Stimulated activated CD4-positive, alpha-beta T cell treated with anti-CD3 and anti-CD28 coated beads, Interleukin-15, amount 100 ng/mL, for 24 hours (primary cell): ENCODE measurements around the gene SCFD2.
A peak's percentile ranks its signal among the peaks of the same experiment; 100 is the strongest.
"Not testable (repeated sequence)": the region's sequence is repeated elsewhere in the genome, so short reads cannot be mapped to it uniquely, and the experiment has no call there.

Experiments used
- DNase-seq: peaks from one replicate; pipeline ENCODE4 v3.0.0-alpha.2; 2020

SCFD2 gene

DNA sequence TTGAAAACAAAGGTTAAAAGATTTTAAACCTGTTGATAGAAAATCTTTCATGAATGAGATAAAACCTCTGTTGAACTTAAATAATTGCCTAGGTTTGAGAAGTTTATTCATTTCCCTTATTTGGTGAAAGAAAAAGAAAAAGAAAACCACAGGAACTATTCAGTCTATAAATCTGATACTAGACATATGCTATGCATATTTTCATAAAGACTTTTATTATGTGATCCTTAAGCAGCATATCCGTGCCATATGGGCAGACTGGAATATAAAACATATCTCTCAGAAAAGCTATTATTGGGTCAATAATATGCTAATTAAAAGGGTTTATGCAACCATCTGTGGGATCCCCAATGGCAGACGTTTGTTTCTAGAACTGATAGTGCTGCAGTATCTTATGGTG lies 325.0 kb downstream of the SCFD2 start:
- no peak for DNase-seq

DNA sequence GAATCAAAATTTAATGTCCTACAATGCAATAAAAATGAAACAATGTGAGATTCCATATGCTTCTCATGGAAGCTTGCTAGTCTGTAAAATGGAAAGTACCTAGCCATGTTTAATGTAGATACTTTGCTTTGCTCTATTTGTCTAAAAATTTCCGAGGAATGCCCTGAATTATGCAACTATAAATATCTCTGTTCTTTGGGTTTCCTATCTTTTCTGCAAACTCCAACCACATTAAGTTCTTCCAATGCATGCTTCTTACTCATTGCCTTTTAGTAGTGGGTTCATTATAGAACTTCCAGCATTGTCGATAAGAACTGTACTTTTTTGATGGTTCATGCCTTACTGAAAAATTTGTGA lies 325.4 kb downstream of the SCFD2 start:
- DNase-seq, result no peak

DNA sequence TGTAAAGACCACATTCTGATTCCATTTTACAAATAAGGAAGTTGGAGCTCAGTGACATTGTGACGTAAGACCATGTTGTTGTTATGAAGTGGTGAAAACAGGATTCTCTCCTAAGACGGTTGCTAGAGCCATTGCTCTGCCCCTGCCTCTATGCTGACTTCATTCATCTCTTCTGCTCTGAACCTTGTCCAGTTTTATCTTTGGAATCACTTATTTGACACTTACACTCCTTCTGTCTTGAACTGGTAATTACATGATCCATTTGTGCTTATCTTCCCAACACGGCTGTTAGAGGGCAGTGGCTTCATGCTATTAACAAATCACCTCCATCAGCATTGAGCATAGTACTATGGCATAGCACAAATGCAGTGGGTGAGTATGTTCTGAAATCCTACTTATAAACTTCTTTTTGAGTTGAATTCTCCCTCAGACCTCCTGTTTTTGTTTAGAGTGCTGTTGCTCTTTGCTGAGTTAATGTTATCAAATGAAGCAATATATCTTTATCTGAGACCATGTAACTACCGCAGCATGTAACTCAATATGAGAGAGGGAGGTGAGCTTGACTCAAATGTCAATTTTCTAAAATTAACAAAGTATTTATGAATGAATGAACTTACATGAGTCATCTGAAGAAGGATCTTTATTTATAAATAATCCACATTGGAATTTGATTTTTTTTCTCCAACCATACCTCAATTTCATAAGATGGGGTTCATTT lies 326.0 kb downstream of the SCFD2 start:
- DNase-seq, result no peak

DNA sequence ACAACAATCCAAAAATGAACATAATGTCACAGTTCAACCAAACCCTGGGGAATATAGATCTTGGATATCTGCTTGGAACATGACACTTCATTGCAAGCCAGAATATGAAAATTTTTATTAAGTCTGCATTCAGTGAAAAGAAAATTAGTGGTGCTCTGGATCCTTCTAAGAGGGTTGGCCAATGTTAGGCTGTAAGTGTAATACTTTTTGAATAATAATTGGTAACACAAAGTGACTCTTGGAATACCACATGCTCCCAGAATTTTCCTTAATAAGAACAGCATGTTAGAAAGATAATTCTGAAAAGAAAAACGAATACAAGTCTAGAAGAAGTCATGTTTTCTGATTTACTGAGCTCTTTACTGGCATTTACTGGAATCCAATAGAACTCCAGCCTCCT lies 328.0 kb downstream of the SCFD2 start:
- no peak for DNase-seq

DNA sequence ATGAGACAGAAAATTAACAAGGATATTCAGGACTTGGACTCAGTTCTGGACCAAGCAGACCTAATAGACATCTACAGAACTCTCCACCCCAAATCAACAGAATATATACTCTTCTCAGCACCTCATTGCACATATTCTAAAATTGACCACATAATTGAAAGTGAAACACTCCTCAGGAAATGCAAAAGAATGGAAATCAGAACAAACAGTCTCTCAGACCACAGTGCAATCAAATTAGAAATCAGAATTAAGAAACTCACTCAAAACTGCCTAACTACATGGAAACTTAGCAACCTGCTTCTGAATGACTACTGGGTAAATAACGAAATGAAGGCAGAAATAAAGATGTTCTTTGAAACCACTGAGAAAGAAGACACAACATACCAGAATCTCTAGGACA lies 333.0 kb downstream of the SCFD2 start:
- DNase-seq, result not testable (repeated sequence)

DNA sequence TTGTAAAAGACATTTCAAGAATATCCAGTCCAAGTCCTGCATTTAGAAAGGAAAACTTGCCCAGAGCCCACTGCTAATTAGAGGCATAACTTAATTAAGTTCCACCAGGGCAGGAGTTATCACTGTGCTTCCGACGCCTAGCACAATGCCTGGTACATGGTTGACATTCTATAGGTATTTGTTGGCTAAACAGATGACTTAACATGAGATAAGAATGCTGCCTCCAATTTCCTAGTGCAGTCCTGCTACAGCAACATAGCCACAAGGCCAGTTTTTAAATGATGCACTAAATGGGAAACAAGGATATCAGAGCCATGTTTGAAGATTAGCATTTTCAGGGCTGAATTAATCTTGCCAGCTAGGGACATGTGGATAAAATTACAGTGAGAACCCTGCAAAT lies 339.6 kb downstream of the SCFD2 start:
- no peak for DNase-seq

DNA sequence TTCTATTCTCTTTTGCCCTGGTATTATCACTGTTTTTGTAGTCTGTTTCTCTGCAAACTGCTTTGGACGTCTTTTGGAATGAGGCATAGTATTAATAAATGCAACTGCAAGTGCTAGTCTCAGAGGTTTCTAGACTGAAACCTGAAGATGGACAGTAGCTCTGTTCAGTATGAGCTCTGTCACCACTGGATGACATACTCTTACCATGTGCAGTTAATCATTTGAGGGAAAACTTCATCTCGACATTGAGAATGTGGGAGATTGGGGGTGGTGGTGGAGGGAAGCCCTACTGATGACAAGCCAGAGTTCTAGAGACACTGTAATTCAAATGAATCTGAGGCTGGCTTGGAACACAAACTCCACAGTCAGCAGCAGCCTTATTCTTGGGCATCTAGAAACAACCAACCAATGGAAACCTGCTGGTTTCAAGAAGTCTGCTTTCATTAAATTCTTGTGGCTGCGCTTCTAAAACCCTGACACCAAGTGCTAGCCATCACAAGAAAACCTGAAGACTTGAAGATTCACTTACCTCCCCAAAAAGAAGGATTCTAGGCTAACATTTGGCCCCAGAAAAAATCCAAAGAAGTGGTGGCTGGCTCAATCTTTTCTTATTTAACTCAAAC lies 342.1 kb downstream of the SCFD2 start:
- DNase-seq, result no peak

DNA sequence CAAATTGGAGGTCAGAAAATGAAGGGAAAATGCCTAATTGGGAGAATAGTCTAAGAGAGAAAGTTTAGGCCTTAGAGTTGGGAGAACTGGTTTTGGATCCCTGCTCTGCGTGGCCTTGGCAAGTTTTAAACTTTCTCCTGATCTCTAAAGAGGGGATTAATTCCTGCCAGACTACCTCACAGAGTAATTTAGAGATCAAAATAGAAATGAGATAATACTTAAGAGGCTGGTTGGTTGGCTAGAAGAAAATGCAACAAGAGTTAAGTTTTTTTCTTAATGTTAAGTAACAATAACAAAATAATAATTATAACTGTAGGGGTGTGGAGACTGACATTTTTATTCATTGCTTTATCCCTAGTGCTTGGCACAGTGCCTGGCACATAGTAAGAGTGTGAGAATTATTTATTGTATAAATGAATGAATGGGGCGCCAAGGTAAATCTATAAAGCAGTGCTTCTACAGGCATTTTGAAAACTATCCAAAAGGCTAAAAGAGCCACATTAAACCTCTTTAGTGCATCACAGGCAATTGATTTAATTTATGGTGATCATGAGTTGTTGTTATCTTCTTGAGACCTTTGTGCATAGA lies 343.3 kb downstream of the SCFD2 start:
- no peak for DNase-seq

DNA sequence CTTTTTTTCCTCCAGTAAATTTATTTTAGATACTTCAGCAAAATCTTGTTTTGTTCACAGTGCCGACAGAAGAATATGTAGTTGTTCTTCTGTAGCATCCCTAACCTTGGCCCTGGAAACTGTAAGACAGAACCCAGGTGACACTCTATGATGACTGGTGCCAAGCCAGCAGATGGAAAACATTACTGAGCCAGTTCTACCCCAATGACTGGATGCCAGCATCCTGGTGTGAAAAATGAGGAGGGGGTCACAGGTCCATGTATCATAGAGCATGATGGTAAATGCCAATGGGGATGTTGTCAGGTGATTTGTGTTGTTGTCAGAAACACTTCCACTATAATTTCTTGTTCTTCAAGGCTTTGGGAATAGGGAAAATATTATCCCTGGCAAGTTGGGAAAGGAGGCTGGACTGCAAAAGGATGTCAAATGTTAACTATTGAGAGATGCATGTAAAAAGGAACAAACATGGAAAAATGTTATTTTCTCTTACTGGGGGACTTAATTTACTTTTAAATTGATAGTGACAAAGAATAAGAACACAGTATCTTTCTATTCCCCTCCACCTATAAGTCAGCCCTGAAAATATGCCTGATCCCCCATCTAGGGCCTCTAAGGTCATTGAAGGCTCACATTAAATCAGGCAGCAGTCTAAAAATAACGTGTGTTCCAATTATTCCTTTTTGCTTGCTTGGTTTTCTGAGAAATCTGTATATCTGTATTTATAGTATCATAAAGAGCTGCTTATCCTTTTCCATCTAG lies 343.9 kb downstream of the SCFD2 start:
- DNase-seq, result no peak

DNA sequence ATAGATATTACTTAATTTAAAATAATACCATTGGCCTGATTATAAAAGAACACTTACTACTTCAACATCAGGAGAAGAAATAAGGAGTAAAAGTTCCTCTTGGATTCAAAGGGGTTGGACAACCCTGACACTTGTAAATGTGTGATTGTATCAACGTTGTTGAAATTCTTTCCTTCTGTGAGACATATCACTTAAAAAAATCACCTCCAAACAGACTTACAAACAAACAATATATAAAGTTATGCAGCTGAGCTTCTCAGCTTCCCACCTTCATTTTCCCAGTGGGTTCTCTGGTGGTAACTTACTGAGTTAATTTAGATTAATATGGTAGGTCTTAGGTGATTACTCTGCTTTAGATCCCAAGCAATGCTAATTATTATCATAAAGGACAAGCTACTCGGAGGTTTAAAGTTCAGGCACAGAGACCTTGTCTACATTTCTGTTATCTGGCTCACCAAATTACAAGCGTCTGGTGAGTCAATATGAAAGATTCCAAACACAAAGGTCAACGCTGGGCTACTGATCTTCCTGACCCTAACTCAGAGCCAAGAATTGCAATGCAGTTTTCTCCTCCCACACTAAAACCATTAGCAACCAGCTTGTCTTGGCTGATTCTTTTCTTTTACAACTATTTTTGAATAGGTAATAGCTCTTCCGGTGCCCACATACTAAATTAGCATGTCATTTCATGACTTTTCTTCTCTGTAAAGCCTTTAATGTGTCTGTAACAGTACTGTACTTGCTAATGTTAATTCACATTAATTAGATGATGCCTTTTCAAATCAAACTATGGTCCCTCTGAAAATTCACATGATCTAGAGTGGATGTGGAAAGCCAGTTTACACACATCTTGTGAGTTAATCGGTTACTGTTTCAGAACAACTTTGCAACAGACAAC lies 346.1 kb downstream of the SCFD2 start:
- no peak for DNase-seq

DNA sequence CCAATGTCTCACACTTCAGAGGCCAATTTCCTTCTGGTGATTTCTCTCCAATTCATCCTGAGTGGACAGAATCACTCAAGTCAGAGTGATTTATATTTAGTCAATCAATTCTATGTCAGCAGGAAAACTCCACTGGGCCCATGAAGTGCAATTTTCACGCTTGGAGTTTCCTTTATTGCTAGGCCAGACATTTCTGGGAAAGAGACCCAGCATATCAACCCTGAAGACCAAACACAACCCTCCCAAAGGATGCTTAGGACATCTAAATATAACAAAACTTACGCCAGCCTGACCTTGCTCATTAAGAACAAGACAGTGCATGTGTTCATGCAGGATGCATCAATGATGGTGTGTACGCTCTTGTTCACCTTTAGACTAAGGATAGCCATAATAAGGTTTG lies 347.4 kb downstream of the SCFD2 start:
- no peak for DNase-seq

DNA sequence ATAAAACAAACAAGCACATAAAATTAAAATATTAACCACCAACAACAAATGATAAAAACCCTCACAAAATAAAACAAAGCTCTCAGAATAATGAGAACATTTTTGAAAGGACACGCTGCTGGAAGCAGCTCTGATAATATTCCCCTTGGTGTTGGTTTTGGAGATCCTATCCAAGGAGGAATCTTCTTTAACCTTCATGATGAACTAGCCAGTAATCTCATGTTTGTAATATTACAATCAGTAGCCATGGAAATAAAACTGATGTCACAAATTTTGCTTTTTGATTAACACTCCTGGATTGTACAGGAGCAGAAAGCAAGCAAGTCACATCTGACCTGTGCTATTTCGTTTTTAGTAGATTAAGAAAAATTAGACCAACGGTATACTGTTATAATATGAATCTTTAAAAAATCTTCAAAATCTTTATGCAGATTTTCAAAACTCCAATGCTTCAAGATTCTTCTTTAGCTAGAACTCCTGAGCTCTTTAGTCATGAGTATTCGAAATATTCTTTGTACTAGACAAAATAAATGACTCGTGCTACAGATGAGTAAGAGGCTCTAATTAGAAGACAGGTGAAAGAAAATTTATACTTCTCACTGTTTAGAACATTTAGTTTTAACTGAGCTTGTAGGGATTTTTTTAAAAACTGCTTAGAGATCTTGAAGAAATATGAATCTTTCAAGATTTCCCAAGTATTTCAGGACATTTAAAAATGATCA lies 349.6 kb downstream of the SCFD2 start:
- DNase-seq, result no peak

DNA sequence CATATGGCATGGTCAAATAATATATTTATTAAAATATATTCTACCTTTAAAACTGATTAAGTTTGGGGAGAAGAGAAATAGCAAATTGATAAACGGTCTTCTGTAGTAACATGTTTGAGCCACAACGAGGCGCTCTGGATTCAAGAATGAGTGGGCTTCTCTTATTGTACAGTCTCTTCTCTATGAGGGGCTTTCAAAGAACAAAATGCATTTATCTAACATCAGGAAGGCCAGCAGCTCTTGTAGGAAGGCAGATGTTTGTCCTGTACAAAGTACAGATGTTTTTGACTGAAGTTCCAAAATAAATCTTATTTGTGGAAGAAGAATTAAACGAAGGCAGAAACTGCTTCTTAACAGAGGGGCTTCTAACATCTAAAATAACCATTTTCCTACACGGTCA lies 350.2 kb downstream of the SCFD2 start:
- peak; percentile 10 for DNase-seq

DNA sequence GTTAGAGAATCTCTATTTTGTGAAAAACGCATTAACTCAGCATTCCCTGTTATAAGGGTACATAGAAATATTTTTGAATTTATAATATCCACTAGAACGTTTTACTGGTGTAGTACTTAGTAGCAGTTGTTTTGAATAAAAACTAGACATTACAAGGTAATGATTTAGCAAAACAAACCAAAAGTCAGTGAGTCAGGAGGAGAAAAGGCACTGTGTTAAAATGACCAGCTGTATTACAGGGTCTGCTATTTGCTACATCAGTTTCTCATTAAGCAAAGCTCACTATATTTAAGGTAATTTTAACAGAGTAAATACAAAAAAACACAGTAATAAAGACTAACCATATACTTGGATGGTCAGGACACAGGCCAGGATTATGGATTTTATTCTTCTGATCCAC lies 351.0 kb downstream of the SCFD2 start:
- DNase-seq, result no peak

DNA sequence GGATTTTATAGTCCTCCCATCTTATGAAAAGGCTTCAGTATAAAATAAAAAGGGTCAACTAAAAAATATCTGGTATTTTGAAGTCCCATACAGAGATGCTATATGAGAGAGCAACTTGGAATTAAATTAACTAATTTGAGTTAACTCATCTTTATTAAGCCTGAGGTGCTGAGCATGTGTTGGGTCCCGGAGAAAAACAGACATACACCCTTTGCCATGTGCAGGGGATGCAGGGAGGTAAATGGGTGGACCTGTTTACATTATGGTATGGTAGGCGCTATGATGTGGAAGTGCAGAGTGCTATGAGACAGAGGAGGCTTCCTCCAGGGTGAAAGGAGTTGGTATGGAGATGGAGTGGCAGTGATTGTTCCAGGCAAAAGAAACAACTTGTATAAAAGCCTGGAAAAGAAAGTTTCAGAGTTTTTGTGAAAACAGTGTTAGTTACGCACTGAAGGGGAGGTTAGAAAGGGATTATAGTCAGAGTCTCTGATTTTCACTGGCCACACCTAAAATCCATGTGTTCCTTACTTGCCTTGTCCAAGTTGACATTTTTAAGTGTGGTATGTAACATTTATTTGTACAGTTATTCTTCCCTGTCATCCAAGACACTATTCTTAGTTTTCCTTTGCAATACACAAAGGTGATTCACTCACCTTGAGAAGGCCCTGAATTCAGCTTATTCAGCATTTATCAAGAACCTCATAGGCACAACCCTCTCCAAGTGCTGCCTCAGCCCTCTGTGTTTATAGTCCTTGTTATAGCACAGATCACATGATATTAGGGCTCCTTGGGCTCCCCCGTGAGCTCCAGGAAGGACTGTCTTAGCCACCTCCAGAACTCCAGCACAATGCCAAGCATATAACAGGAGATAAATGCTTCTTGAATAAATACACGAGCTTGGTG lies 351.7 kb downstream of the SCFD2 start:
- no peak for DNase-seq

DNA sequence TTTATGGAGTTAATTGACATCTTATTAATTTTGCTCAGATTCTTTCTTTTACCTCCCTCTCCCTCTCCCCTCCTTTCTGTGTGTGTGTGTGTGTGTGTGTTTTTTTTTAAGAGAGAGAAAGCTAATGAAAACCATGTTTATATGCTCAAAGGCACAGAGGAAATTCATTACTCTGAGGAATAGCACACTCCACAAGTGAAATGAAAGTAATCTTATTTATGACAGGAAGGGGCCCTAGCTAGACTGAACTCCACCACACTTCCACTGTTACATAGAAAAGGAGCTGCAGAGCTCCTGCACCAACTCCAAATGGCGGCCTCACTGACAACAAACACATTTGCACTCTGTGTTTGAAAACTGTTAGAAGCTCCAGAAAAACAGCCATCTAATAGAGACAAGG lies 353.1 kb downstream of the SCFD2 start:
- DNase-seq, result peak; percentile 5

DNA sequence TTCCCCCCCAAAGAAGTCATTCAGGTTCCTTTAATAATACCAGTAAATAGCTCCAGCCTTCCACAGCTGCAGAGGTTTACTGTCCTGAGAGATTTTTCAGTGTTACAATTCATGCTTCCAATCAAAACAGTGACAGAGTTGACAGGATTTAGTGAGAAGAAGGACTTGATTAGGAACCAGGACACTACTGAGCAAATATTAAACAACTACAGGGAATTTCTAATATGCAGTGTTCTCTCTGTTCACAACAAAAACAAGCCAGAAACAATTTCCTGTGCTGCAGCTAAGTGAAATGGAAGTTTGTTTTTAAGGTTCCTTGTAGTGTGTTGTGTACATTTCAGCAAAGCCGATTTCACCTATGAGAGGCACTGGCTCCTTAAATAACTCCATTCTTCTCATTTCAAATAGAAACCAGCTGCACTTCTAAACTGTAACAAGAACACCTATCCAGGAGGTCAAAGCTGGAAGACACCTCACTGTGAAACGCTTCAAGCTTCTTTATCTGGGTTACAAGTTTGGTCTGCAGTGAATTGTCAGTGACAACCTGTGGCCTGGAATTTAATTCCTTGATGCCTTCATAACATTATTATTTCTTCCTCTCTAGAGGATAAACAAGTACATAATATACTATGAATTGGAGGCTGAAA lies 354.5 kb downstream of the SCFD2 start:
- DNase-seq, result no peak

DNA sequence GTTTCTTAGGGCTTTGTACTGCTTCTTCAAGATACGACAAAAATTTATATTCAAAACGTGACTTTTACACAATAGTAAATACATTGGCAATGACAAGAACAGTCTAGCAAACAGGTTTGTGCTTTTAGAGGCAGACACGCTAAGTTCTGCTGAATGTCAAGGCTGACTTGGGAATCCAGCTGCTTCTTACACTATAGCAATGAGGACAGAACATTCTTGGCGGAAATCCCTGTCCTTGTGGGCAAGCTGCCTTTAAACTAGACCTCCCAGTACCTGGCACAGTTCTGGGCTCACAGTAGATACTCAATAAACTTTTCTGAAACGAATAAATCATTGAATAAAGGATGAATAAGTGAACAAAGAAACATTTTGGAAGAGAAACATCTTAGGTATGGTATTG lies 355.5 kb downstream of the SCFD2 start:
- no peak for DNase-seq

DNA sequence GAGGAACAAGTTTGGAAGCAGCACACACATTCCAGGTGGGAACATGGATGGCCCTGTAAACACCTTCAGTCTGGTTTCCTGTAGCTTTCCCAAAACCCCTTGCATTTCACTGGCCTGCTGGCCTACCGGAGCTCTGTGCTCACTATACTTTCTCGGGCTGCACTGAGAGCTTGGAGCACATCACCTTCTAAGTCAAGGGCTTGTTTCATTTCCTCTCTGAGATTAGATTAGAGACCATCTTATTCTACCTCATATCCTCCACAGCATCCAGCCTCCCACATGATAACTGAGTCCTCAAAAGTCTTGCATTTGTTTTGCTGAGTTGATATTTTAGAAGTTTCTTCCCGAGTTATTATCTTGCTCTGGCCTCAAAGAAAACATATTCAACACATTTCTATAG lies 356.0 kb downstream of the SCFD2 start:
- no peak for DNase-seq

DNA sequence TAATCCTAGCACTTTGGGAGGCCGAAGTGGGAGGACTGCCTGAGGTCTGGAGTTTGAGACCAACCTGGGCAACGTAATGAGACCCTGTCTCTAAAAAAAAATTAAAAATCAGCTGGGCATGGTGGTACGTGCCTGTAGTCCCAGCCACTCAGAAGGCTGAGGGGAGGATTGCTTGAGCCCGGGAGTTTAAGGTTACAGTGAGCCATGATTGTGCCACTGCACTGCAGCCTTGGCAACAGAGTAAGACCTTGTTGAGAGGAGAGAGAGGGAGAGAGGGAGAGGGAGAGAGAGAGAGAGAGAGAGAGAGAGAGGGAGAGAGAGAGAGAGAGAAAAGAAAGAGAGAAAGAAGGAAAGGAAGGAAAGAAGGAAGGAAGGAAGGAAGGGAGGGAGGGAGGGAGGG lies 358.8 kb downstream of the SCFD2 start:
- no peak for DNase-seq

DNA sequence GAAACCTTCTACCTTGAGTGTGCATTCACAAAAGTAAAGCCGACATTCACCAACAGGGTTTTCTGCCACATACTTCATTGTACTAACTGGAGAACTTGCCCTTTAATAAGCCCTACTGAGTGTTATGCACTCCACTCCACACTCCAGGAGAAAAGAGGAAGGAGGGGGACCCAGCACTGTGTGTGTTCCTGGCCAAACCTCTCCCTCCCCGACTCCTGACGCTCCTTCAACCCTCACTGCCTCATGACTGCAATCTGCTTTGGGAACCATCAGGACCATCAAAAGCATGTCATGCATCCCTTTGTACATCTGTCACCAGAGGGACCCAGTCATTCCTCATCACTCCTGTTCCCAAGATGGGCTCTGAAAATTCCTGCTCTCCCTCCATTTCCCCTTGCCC lies 360.1 kb downstream of the SCFD2 start:
- no peak for DNase-seq
